ENCODE measurements around the gene FOXP1. TPM values are rescaled to one million over a fixed set of nuclear protein-coding genes. Genes with fewer than 3 reads are reported as not detected.

FOXP1 gene
- total RNA-seq, 1 donor from 2014 or later: 195 TPM

DNA sequence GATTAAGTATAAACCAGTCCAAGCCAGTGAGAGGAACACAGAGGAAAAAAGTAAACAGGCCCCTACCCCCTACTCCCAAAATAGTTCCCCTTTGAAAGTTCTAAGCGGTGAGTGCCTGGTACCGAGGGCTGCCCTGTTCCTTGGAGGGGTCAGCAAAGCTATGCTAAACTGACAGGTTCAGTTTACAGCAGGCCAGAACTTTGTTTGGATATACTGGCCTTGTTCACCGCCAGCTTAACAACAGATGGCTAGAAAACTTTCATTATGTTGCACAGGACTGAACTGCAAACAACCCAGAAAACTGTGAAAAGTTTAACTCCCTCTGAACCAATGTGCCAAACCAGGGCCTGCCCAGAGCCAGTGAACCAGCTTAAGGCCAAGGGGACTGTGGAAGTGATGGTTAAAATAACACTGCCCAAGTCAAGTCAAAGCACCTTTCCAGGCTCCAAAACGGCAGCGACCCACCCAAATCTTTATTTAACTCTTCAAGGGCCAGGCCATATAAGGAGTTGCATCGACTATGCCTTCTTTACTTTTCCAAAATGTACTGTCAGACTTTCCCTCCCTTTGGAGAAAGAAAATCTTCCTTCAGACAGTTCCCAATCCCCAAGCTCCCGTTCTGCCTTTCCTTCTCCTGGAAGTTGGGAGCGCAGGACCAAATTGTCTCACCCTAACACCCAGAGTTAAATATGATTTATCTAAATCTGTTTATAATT, 448.0 kb downstream of the FOXP1 start:
- H3K4me3 Mint-ChIP-seq (ENCODE audit: unreplicated experiment): peak overlapping the region; percentile 30
- TF ChIP-seq, protein P1, sequence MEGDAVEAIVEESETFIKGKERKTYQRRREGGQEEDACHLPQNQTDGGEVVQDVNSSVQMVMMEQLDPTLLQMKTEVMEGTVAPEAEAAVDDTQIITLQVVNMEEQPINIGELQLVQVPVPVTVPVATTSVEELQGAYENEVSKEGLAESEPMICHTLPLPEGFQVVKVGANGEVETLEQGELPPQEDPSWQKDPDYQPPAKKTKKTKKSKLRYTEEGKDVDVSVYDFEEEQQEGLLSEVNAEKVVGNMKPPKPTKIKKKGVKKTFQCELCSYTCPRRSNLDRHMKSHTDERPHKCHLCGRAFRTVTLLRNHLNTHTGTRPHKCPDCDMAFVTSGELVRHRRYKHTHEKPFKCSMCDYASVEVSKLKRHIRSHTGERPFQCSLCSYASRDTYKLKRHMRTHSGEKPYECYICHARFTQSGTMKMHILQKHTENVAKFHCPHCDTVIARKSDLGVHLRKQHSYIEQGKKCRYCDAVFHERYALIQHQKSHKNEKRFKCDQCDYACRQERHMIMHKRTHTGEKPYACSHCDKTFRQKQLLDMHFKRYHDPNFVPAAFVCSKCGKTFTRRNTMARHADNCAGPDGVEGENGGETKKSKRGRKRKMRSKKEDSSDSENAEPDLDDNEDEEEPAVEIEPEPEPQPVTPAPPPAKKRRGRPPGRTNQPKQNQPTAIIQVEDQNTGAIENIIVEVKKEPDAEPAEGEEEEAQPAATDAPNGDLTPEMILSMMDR (IDR thresholded peaks at IDR 0.05): no peak
- H3K27me3 Mint-ChIP-seq (ENCODE audit: unreplicated experiment): no peaks in the 10 kb centered on the region
- no peak for DNase-seq (ENCODE audit: extremely low spot score, unreplicated experiment)
- H3K27ac Mint-ChIP-seq (ENCODE audit: unreplicated experiment): peak overlapping the region; percentile 88
- H3K36me3 Mint-ChIP-seq (ENCODE audit: unreplicated experiment): peaks cover 3% of the 10 kb centered on the region
- peaks cover 53% of the 10 kb centered on the region for H3K4me1 Mint-ChIP-seq (ENCODE audit: unreplicated experiment)
- H3K9me3 Mint-ChIP-seq (ENCODE audit: unreplicated experiment): no peaks in the 10 kb centered on the region

DNA sequence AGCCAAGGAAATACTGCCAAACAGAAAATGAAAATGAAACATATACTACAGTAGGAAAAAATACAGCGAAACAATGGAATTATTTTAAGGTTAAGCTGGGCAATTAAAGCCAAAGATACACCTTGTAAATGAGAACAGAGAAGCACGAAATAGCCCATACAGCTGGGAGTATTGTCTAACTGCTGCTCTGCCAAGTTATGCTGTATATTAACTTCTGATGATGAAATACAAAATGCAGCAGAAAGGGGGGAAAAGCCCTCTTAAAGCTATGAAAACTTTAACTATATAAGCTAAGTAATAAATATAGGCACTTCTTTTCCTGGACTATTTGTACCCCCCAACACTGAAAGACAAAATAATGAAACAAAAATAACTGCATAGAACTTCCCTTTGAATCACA, 449.0 kb downstream of the FOXP1 start:
- no peaks in the 10 kb centered on the region for H3K9me3 Mint-ChIP-seq (ENCODE audit: unreplicated experiment)
- TF ChIP-seq, protein P1 (IDR thresholded peaks at IDR 0.05): no peak
- no peaks in the 10 kb centered on the region for H3K27me3 Mint-ChIP-seq (ENCODE audit: unreplicated experiment)
- no peak overlapping the region for H3K4me3 Mint-ChIP-seq (ENCODE audit: unreplicated experiment)
- peak overlapping the region; percentile 88 for H3K27ac Mint-ChIP-seq (ENCODE audit: unreplicated experiment)
- peaks cover 56% of the 10 kb centered on the region for H3K4me1 Mint-ChIP-seq (ENCODE audit: unreplicated experiment)
- DNase-seq (ENCODE audit: extremely low spot score, unreplicated experiment): no peak
- H3K36me3 Mint-ChIP-seq (ENCODE audit: unreplicated experiment): no peaks in the 10 kb centered on the region

DNA sequence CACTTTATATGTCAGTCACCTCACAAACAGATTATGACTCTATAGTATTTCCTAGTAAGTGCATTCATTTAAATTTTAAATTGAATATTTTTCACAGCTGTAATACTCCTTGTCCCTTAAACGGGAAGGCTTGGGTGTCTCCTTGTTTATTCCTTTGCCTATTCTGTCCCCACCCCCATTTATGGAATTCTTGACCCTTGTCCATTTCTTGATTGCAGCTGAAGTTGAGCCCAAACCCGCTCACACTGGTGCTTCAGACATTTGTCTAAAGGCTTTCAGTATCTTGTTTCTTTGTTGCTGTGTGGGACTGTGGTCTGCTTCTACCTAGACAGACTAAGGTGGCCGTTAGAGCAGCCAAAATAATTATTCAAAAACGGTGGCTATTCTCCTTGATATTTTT, 449.7 kb downstream of the FOXP1 start:
- Mint-ChIP-seq H3K27ac (ENCODE audit: unreplicated experiment) (peak overlapping the region; percentile 12), H3K4me3 (ENCODE audit: unreplicated experiment) (no peak overlapping the region), H3K36me3 (ENCODE audit: unreplicated experiment) (no peaks in the 10 kb centered on the region), H3K27me3 (ENCODE audit: unreplicated experiment) (no peaks in the 10 kb centered on the region), H3K9me3 (ENCODE audit: unreplicated experiment) (no peaks in the 10 kb centered on the region), H3K4me1 (ENCODE audit: unreplicated experiment) (peaks cover 62% of the 10 kb centered on the region)
- TF ChIP-seq, protein P1 (IDR thresholded peaks at IDR 0.05): no peak
- no peak for DNase-seq (ENCODE audit: extremely low spot score, unreplicated experiment)

DNA sequence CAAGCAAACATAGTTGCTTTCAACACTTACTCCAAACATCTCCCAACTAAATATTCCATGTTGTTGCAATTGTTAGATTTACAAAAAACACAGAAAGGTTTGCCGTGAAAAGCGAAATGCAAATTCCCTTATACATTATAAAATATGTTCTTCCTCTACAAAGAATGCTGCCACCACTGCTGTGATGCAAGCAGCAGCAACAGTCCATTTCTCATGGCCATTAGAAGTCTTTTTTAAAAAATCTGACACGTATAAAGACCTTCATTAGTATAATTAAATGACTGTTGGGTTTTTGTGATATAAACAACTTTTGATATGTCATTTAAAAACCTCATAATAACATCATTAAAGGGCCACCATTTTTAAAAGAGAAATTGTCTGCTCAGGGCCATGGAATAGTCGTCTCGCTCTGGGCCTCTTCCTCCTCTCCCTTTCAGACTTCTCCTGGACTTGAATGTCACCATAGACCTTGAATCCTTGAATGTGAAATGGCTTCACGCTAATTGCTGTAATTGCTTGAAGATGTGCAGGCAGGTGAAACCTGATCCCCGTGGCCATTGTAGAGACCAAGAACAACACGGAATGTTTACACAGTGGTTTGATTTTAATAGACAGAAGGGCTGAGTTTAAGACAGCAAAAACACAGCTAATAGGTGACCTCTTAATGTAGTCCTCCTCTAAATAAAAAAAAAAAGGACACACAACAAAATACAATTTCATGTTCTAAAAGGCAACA, 450.4 kb downstream of the FOXP1 start:
- Mint-ChIP-seq H3K27ac (ENCODE audit: unreplicated experiment) (peak overlapping the region; percentile 73), H3K9me3 (ENCODE audit: unreplicated experiment) (no peaks in the 10 kb centered on the region), H3K36me3 (ENCODE audit: unreplicated experiment) (no peaks in the 10 kb centered on the region), H3K27me3 (ENCODE audit: unreplicated experiment) (no peaks in the 10 kb centered on the region), H3K4me1 (ENCODE audit: unreplicated experiment) (peaks cover 69% of the 10 kb centered on the region), H3K4me3 (ENCODE audit: unreplicated experiment) (no peak overlapping the region)
- DNase-seq (ENCODE audit: extremely low spot score, unreplicated experiment): no peak
- TF ChIP-seq, protein P1 (IDR thresholded peaks at IDR 0.05): no peak
